Loucy (cell line): ENCODE results near the gene CYB561D2.
"Not testable (repeated sequence)": the region's sequence is repeated elsewhere in the genome, so short reads cannot be mapped to it uniquely, and the experiment has no call there.

ENCODE experiments used
- H2AFZ ChIP-seq: fragments of 200-600 bp; sonication (generic); 2 replicates; pipeline ENCODE4 v1.6.0; 2016; ENCODE audit warnings: antibody characterized with exemption, mild to moderate bottlenecking, low read length, moderate library complexity
- H3F3A ChIP-seq: fragments of 200-600 bp; 2 replicates; pipeline ENCODE4 v1.6.0; 2016; ENCODE audit warnings: antibody characterized with exemption, low read depth, mild to moderate bottlenecking
- H3K27me3 ChIP-seq: fragments of 200-600 bp; sonication (generic); 2 replicates; pipeline ENCODE4 v1.6.1; 2014; ENCODE audit warnings: low read length, mild to moderate bottlenecking; ENCODE audit not compliant: insufficient read depth, poor library complexity, severe bottlenecking
- H3K36me3 ChIP-seq: fragments of 200-600 bp; sonication (generic); 2 replicates; pipeline ENCODE4 v1.6.1; 2016; ENCODE audit warnings: low read length; ENCODE audit not compliant: insufficient read depth
- H3K4me1 ChIP-seq: fragments of 200-600 bp; sonication (generic); 2 replicates; pipeline ENCODE4 v1.5.1; 2014; ENCODE audit warnings: low read length, mild to moderate bottlenecking; ENCODE audit not compliant: insufficient read depth, poor library complexity, severe bottlenecking
- H3K4me2 ChIP-seq: fragments of 200-600 bp; sonication (generic); 2 replicates; pipeline ENCODE4 v1.6.0; 2014; ENCODE audit warnings: antibody characterized with exemption, low read length, low read depth, mild to moderate bottlenecking; ENCODE audit not compliant: poor library complexity, severe bottlenecking
- H3K4me3 ChIP-seq: fragments of 200-600 bp; sonication (generic); 2 replicates; pipeline ENCODE4 v1.5.1; 2014; ENCODE audit warnings: low read length, mild to moderate bottlenecking, mixed read lengths; ENCODE audit not compliant: poor library complexity, severe bottlenecking
- H3K79me2 ChIP-seq: fragments of 200-600 bp; sonication (generic); 2 replicates; pipeline ENCODE4 v1.6.1; 2014; ENCODE audit warnings: low read length; ENCODE audit not compliant: insufficient read depth
- H3K9ac ChIP-seq: fragments of 200-600 bp; sonication (generic); 2 replicates; pipeline ENCODE4 v1.6.0; 2014; ENCODE audit warnings: mild to moderate bottlenecking, low read depth, low read length, moderate library complexity; ENCODE audit not compliant: poor library complexity, severe bottlenecking
- H3K9me2 ChIP-seq: fragments of 200-600 bp; sonication (generic); replicated peaks from 2 replicates; pipeline ENCODE4 v1.6.1; 2016; ENCODE audit warnings: low read depth, low read length, mixed read lengths
- H3K9me3 ChIP-seq: fragments of 200-600 bp; sonication (generic); 2 replicates; pipeline ENCODE4 v1.6.1; 2014; ENCODE audit warnings: mild to moderate bottlenecking, antibody characterized with exemption, low read length, low read depth; ENCODE audit not compliant: insufficient read depth
- H4K20me1 ChIP-seq: fragments of 200-600 bp; sonication (generic); 2 replicates; pipeline ENCODE4 v1.6.0; 2014; ENCODE audit warnings: antibody characterized with exemption, low read length, mild to moderate bottlenecking; ENCODE audit not compliant: insufficient read depth, poor library complexity, severe bottlenecking
- EZH2phosphoT487 ChIP-seq: fragments of 200-600 bp; IDR thresholded peaks from 2 replicates; pipeline ENCODE4 v1.6.1; 2018; ENCODE audit warnings: antibody characterized with exemption, mild to moderate bottlenecking, moderate library complexity, borderline replicate concordance
- TF ChIP-seq, protein P1 (sequence below): fragments of 200-600 bp; sonication (generic); conservative IDR thresholded peaks from 2 replicates; pipeline ENCODE4 v1.5.1; 2014; ENCODE audit warnings: mild to moderate bottlenecking, antibody characterized with exemption, low read length

CYB561D2 gene

DNA sequence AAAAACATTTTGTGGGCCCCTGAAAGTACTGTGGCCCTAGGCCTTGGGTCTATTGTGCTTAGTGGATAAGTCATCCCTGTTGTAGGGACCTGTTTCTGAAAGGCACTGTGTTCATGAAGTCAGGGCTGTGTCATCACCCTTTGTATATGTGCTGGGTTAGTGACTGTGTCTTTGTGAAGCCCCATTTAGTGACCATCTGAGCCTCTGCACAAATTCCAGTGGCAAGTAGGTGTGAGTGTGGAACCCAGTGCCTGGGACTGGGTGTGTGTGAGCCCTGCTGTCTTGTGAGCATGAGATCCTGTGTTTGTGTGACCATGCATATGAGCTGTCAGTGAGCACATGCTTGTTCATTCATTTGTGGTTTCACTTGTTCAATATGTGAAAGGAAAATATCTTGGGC, 46.1 kb upstream of the CYB561D2 start:
- TF ChIP-seq, protein P1, sequence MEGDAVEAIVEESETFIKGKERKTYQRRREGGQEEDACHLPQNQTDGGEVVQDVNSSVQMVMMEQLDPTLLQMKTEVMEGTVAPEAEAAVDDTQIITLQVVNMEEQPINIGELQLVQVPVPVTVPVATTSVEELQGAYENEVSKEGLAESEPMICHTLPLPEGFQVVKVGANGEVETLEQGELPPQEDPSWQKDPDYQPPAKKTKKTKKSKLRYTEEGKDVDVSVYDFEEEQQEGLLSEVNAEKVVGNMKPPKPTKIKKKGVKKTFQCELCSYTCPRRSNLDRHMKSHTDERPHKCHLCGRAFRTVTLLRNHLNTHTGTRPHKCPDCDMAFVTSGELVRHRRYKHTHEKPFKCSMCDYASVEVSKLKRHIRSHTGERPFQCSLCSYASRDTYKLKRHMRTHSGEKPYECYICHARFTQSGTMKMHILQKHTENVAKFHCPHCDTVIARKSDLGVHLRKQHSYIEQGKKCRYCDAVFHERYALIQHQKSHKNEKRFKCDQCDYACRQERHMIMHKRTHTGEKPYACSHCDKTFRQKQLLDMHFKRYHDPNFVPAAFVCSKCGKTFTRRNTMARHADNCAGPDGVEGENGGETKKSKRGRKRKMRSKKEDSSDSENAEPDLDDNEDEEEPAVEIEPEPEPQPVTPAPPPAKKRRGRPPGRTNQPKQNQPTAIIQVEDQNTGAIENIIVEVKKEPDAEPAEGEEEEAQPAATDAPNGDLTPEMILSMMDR: no peak
- no peak for TF ChIP-seq EZH2phosphoT487
- H3K9me3 ChIP-seq: no peaks in the 10 kb centered on the region
- H3K36me3 ChIP-seq: no peaks in the 10 kb centered on the region
- no peaks in the 10 kb centered on the region for H3K27me3 ChIP-seq
- no peak overlapping the region for H3K4me3 ChIP-seq
- no peak overlapping the region for H2AFZ ChIP-seq
- peaks cover 10% of the 10 kb centered on the region for H3K4me1 ChIP-seq
- H4K20me1 ChIP-seq: no peaks in the 10 kb centered on the region
- no peaks in the 10 kb centered on the region for H3F3A ChIP-seq
- no peak overlapping the region for H3K4me2 ChIP-seq
- no peak overlapping the region for H3K9ac ChIP-seq
- H3K79me2 ChIP-seq: no peaks in the 10 kb centered on the region
- no peaks in the 10 kb centered on the region for H3K9me2 ChIP-seq

DNA sequence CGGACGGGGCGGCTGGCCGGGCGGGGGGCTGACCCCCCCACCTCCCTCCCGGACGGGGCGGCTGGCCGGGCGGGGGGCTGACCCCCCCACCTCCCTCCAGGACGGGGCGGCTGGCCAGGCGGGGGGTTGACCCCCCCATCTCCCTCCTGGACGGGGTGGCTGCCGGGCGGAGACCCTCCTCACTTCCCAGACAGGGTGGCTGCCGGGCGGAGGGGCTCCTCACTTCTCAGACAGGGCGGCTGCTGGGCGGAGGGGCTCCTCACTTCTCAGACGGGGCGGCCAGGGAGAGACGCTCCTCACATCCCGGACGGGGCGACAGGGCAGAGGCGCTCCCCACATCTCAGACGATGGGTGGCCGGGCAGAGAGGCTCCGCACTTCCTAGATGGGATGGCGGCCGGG, 38.6 kb upstream of the CYB561D2 start:
- H4K20me1 ChIP-seq, H3F3A ChIP-seq, H3K79me2 ChIP-seq, H2AFZ ChIP-seq, H3K36me3 ChIP-seq, H3K4me2 ChIP-seq, H3K4me3 ChIP-seq, H3K27me3 ChIP-seq, H3K9me2 ChIP-seq, H3K9ac ChIP-seq, H3K4me1 ChIP-seq, H3K9me3 ChIP-seq: not testable (repeated sequence)

DNA sequence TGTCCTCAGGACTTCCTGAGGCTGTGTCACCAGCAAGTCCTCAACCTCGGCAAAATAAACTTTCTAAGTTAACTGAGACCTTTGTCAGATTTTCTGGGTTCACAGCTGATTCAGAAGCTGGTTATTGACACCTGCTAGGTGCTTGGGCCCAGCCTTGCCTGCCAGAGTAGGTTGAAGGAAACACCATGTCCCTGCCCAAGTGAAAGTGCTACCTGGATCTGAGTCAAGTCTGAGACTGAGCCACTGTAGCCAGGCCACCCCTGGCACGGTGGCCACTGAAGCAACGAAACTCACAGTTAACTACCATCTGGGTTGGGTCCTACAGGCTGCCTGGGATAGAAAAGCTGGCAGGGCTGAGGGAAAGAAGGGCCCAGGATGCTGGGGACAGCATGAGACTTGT, 36.3 kb upstream of the CYB561D2 start:
- Histone ChIP-seq H3K4me3 (no peak overlapping the region), H3K36me3 (no peaks in the 10 kb centered on the region), H3K9me2 (no peaks in the 10 kb centered on the region), H4K20me1 (peaks cover 3% of the 10 kb centered on the region), H3K4me1 (peaks cover 27% of the 10 kb centered on the region), H3K4me2 (no peak overlapping the region), H3K9me3 (no peaks in the 10 kb centered on the region), H2AFZ (no peak overlapping the region), H3K9ac (no peak overlapping the region), H3K79me2 (peaks cover 15% of the 10 kb centered on the region; the same call in 1 of the 2 replicates), H3F3A (no peaks in the 10 kb centered on the region), H3K27me3 (no peaks in the 10 kb centered on the region)
- TF ChIP-seq EZH2phosphoT487: no peak
- TF ChIP-seq, protein P1: no peak

DNA sequence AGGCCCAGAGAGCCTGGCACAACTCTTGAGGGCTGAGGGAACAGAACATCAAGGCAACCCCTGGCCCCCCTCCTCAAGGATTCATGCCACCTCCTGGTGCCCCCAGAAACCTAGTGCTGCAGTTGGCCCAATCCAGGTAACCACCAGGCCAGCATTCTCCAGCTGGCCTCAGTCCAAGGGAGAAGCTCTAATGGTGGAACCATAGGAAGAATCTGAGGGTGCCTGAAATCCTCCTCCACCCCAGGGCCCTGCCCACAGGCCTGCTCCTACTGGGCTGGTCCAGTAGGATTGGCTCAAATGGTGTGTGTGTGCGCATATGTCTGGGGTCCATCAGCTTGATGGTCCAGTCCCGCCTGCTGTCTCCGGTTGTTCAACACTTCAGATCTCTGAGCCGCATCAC, 35.8 kb upstream of the CYB561D2 start:
- no peak overlapping the region for H3K4me3 ChIP-seq
- H2AFZ ChIP-seq: no peak overlapping the region
- H3K79me2 ChIP-seq: peaks cover 20% of the 10 kb centered on the region
- no peaks in the 10 kb centered on the region for H3F3A ChIP-seq
- no peak for TF ChIP-seq EZH2phosphoT487
- TF ChIP-seq, protein P1: no peak
- no peak overlapping the region for H3K9ac ChIP-seq
- no peaks in the 10 kb centered on the region for H3K9me3 ChIP-seq
- H3K4me1 ChIP-seq: peaks cover 28% of the 10 kb centered on the region
- peaks cover 7% of the 10 kb centered on the region for H4K20me1 ChIP-seq
- no peak overlapping the region for H3K4me2 ChIP-seq
- H3K27me3 ChIP-seq: no peaks in the 10 kb centered on the region
- no peaks in the 10 kb centered on the region for H3K36me3 ChIP-seq
- no peaks in the 10 kb centered on the region for H3K9me2 ChIP-seq
